Activated naive CD4-positive, alpha-beta T cell treated with anti-CD3 and anti-CD28 coated beads, Interleukin-2, amount 10 ng/mL, durations not matched to agents 7 days and 5 days (primary cell): Measurements from ENCODE around the gene ADORA2B.

Experiments used
- CTCF ChIA-PET: fragments of 350-600 bp; sonication (Branson Sonifier 250); formaldehyde crosslinking; loops from one replicate; lab custom pipeline; 2021; ENCODE audit warnings: antibody characterized with exemption; lab: Charles Lee
- DNase-seq: peaks from one replicate; pipeline ENCODE4 v3.0.0-alpha.2; 2020
- H3K27ac Mint-ChIP-seq: one replicate; pipeline ENCODE4 v1.8.0; 2021; ENCODE audit warnings: mild to moderate bottlenecking, moderate library complexity, mixed read lengths
- H3K27me3 Mint-ChIP-seq: one replicate; pipeline ENCODE4 v1.8.0; 2021; ENCODE audit warnings: mild to moderate bottlenecking, mixed read lengths
- H3K36me3 Mint-ChIP-seq: one replicate; pipeline ENCODE4 v1.8.0; 2021; ENCODE audit warnings: mixed read lengths
- H3K4me1 Mint-ChIP-seq: one replicate; pipeline ENCODE4 v1.8.0; 2021; ENCODE audit warnings: mixed read lengths
- H3K4me3 Mint-ChIP-seq: one replicate; pipeline ENCODE4 v1.8.0; 2021; ENCODE audit warnings: mild to moderate bottlenecking, moderate library complexity, mixed read lengths
- H3K9me3 Mint-ChIP-seq: one replicate; pipeline ENCODE4 v1.8.0; 2021; ENCODE audit warnings: mixed read lengths

ADORA2B gene

DNA sequence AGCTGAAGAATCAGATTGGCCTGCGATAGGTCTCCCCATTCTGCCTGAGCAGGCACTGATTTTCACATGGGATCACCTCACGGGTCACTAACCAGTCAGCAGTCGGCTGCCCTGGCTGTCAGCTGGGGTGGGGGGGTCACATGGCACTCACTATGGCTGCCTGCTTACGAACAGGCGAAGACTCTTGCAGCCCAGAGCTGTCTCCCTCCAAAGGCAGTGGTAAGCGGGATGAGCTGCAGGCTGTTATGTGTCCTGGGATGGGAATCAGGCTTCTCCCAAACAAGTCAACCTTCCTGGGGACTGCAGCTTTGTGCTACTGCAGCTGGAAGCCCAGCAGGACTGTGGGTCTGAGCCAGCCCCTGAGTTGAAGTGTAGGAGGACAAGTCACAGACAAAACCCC, 29.0 kb upstream of the ADORA2B start:
- CTCF ChIA-PET, result no interaction called here
- Mint-ChIP-seq H3K36me3 (no peaks in the 10 kb centered on the region), H3K27ac (no peak overlapping the region), H3K27me3 (peaks cover 48% of the 10 kb centered on the region), H3K4me3 (no peak overlapping the region), H3K9me3 (no peaks in the 10 kb centered on the region), H3K4me1 (no peaks in the 10 kb centered on the region)
- DNase-seq, result no peak

DNA sequence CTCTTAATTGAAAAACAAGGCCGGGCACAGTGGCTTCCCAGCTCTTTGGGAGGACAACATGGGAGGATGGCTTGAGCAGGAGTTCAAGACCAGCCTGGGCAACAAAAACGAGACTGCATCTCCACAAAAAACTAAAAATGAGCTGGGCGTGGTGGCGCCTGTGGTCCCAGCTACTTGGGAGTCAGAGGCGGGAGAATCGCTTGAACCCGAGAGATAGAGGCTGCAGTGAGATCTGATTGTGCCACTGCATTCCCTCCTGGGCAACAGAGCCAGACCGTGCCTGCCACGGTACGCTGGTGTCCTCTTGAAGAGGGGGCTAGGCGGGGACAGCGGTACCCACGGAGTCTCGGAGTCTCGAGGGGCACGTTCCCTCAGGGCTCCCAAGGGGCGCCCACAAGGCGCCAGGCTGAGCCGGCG, 27.9 kb upstream of the ADORA2B start:
- H3K4me1 Mint-ChIP-seq, result no peaks in the 10 kb centered on the region
- CTCF ChIA-PET, result no interaction called here
- no peak overlapping the region for H3K4me3 Mint-ChIP-seq
- H3K27ac Mint-ChIP-seq, result no peak overlapping the region
- peaks cover 50% of the 10 kb centered on the region for H3K27me3 Mint-ChIP-seq
- H3K9me3 Mint-ChIP-seq, result no peaks in the 10 kb centered on the region
- no peak for DNase-seq
- H3K36me3 Mint-ChIP-seq, result no peaks in the 10 kb centered on the region

- H3K27me3 Mint-ChIP-seq, result peaks cover 50% of the 10 kb centered on the region
- no peak for DNase-seq
- no peaks in the 10 kb centered on the region for H3K9me3 Mint-ChIP-seq
- no peak overlapping the region for H3K27ac Mint-ChIP-seq
- H3K4me3 Mint-ChIP-seq, result no peak overlapping the region
- H3K36me3 Mint-ChIP-seq, result no peaks in the 10 kb centered on the region
- H3K4me1 Mint-ChIP-seq, result no peaks in the 10 kb centered on the region
- CTCF ChIA-PET, result no interaction called here
Measured at GRCh38 chr17:15917438-15918027, 27.4 kb upstream of the ADORA2B start.

- no peak overlapping the region for H3K4me3 Mint-ChIP-seq
- no peaks in the 10 kb centered on the region for H3K36me3 Mint-ChIP-seq
- no peaks in the 10 kb centered on the region for H3K4me1 Mint-ChIP-seq
- H3K9me3 Mint-ChIP-seq, result no peaks in the 10 kb centered on the region
- H3K27ac Mint-ChIP-seq, result no peak overlapping the region
- DNase-seq, result no peak
- H3K27me3 Mint-ChIP-seq, result peaks cover 50% of the 10 kb centered on the region
- CTCF ChIA-PET, result no interaction called here
Measured at GRCh38 chr17:15918261-15918660, 26.7 kb upstream of the ADORA2B start.

GRCh38 chr17:15918661-15919259, 26.2 kb upstream of the ADORA2B start:
- Mint-ChIP-seq H3K36me3 (no peaks in the 10 kb centered on the region), H3K4me3 (no peak overlapping the region), H3K27ac (no peak overlapping the region), H3K9me3 (no peaks in the 10 kb centered on the region), H3K4me1 (no peaks in the 10 kb centered on the region), H3K27me3 (peaks cover 55% of the 10 kb centered on the region)
- no peak for DNase-seq
- CTCF ChIA-PET, result no interaction called here

- Mint-ChIP-seq H3K4me3 (no peak overlapping the region), H3K27me3 (peaks cover 57% of the 10 kb centered on the region), H3K9me3 (no peaks in the 10 kb centered on the region), H3K4me1 (no peaks in the 10 kb centered on the region), H3K36me3 (no peaks in the 10 kb centered on the region), H3K27ac (no peak overlapping the region)
- no peak for DNase-seq
- CTCF ChIA-PET, result no interaction called here
Measured at GRCh38 chr17:15919466-15919865, 25.5 kb upstream of the ADORA2B start.

DNA sequence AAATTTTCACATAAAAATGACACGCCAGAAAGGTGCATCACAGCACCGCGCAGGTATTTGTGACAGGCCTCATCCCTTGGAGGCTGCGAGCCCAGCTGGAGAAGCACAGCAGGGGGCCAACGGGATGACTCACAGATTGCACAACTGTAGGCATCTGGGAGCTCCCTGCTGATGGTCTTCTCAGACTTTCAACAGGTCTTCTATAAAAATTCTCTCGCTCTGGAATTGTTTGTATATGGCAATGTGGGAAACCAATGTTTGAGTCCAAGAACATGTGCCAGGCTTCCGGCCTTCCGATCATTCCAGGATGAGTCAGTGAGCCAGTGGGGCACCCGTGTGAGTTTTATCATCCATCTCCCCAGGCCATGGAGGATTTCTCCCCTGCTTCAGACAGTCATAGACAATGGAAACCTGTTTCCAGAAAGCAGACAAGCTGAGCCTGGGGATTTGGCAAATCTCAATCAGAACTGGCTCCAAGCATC, 24.1 kb upstream of the ADORA2B start:
- Mint-ChIP-seq H3K4me3 (no peak overlapping the region), H3K4me1 (no peaks in the 10 kb centered on the region), H3K27ac (no peak overlapping the region), H3K36me3 (no peaks in the 10 kb centered on the region), H3K9me3 (no peaks in the 10 kb centered on the region), H3K27me3 (peaks cover 51% of the 10 kb centered on the region)
- CTCF ChIA-PET, result no interaction called here
- no peak for DNase-seq

- CTCF ChIA-PET, result no interaction called here
- no peaks in the 10 kb centered on the region for H3K9me3 Mint-ChIP-seq
- H3K4me1 Mint-ChIP-seq, result no peaks in the 10 kb centered on the region
- DNase-seq, result no peak
- H3K36me3 Mint-ChIP-seq, result no peaks in the 10 kb centered on the region
- H3K27ac Mint-ChIP-seq, result no peak overlapping the region
- H3K27me3 Mint-ChIP-seq, result peaks cover 49% of the 10 kb centered on the region
- H3K4me3 Mint-ChIP-seq, result no peak overlapping the region
Measured at GRCh38 chr17:15921640-15922039, 23.3 kb upstream of the ADORA2B start.

- H3K36me3 Mint-ChIP-seq, result no peaks in the 10 kb centered on the region
- H3K4me1 Mint-ChIP-seq, result no peaks in the 10 kb centered on the region
- CTCF ChIA-PET, result no interaction called here
- no peak overlapping the region for H3K27ac Mint-ChIP-seq
- H3K9me3 Mint-ChIP-seq, result no peaks in the 10 kb centered on the region
- H3K4me3 Mint-ChIP-seq, result no peak overlapping the region
- peaks cover 47% of the 10 kb centered on the region for H3K27me3 Mint-ChIP-seq
- DNase-seq, result no peak
Measured at GRCh38 chr17:15922586-15922985, 22.3 kb upstream of the ADORA2B start.

GRCh38 chr17:15926039-15926740, 18.7 kb upstream of the ADORA2B start:
- H3K4me3 Mint-ChIP-seq, result no peak overlapping the region
- H3K9me3 Mint-ChIP-seq, result no peaks in the 10 kb centered on the region
- no peak for DNase-seq
- no peaks in the 10 kb centered on the region for H3K36me3 Mint-ChIP-seq
- peaks cover 2% of the 10 kb centered on the region for H3K4me1 Mint-ChIP-seq
- CTCF ChIA-PET, result no interaction called here
- H3K27ac Mint-ChIP-seq, result no peak overlapping the region
- peaks cover 54% of the 10 kb centered on the region for H3K27me3 Mint-ChIP-seq

DNA sequence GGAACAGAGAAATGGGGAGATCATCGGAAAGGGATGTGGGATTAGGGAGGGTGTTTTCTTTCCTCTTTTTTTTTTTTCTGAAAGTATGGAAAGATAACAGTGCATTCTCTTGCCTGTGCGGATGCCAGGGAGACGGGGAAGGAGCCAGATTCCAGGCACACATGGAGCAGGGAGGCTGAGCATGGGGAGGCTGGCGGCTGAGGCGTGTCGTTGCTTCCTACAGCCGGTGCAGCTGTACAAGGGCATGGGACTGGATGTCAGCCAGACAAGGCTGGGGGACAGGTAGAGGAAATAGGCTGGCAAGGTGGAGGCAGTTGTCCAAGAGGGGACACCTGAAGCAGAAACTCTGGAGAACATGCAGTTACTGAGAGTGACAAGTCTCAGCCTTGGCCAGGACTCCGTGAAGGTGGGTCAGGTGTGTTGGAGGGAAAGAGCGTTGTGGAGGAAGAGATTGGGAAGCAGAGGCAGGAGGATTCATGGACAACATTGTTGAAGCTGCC, 16.6 kb upstream of the ADORA2B start:
- Mint-ChIP-seq H3K36me3 (no peaks in the 10 kb centered on the region), H3K9me3 (no peaks in the 10 kb centered on the region), H3K27me3 (peaks cover 60% of the 10 kb centered on the region), H3K4me1 (peaks cover 2% of the 10 kb centered on the region), H3K27ac (no peak overlapping the region), H3K4me3 (no peak overlapping the region)
- no peak for DNase-seq
- CTCF ChIA-PET, result no interaction called here

DNA sequence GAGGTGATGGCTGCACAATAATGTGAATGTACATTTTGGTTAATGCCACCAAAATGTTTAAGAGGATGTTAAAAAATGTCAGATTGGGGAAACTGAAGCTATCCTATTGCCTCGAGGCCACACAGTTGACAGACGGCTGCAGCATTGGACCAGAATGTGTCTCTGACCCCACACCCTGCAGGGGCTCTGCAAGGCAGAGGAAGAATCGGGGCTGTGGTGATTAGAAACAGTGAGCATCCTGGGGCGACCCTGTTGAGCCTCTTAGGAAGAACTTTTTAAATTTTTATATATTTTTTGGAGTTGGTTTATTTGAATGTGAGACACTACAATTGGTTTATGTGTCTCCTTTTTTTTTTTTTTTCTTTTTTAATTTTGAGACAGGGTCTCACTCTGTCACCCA, 15.0 kb upstream of the ADORA2B start:
- Mint-ChIP-seq H3K36me3 (no peaks in the 10 kb centered on the region), H3K27me3 (peaks cover 49% of the 10 kb centered on the region), H3K9me3 (no peaks in the 10 kb centered on the region), H3K4me3 (no peak overlapping the region), H3K4me1 (peaks cover 2% of the 10 kb centered on the region), H3K27ac (no peak overlapping the region)
- CTCF ChIA-PET, result no interaction called here
- no peak for DNase-seq

- no peak for DNase-seq
- H3K4me1 Mint-ChIP-seq, result peaks cover 2% of the 10 kb centered on the region
- peaks cover 49% of the 10 kb centered on the region for H3K27me3 Mint-ChIP-seq
- no peaks in the 10 kb centered on the region for H3K9me3 Mint-ChIP-seq
- H3K36me3 Mint-ChIP-seq, result no peaks in the 10 kb centered on the region
- no peak overlapping the region for H3K27ac Mint-ChIP-seq
- CTCF ChIA-PET, result no interaction called here
- H3K4me3 Mint-ChIP-seq, result no peak overlapping the region
Measured at GRCh38 chr17:15930426-15930825, 14.5 kb upstream of the ADORA2B start.

DNA sequence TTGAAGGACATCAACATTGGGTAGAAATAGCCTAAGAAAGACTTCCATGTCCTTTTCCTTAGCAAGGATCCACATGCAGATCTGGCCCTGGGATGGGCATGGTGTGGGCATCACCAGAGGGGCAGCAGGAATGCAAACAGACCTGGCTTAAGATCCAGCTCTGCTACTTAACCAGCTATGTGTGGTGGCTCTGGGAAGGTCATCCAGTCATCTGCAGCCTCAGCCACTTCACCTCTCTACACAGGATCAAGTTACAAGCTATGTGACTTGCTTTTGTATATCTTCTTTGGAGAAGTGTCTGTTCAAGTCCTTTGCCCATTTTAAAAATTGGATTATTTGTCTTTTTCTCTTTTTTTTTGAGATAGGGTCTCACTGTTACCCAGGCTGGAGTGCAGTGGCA, 13.5 kb upstream of the ADORA2B start:
- peaks cover 2% of the 10 kb centered on the region for H3K4me1 Mint-ChIP-seq
- CTCF ChIA-PET, result interaction anchor here (0.6 kb wide), 1 partner anchor 452 kb away, joined by 3 read pairs; no protein-coding TSS in a partner anchor
- H3K9me3 Mint-ChIP-seq, result no peaks in the 10 kb centered on the region
- no peaks in the 10 kb centered on the region for H3K36me3 Mint-ChIP-seq
- no peak overlapping the region for H3K4me3 Mint-ChIP-seq
- peaks cover 44% of the 10 kb centered on the region for H3K27me3 Mint-ChIP-seq
- DNase-seq, result no peak
- no peak overlapping the region for H3K27ac Mint-ChIP-seq

- no peaks in the 10 kb centered on the region for H3K36me3 Mint-ChIP-seq
- H3K27me3 Mint-ChIP-seq, result peaks cover 19% of the 10 kb centered on the region
- CTCF ChIA-PET, result no interaction called here
- no peak overlapping the region for H3K27ac Mint-ChIP-seq
- no peaks in the 10 kb centered on the region for H3K9me3 Mint-ChIP-seq
- no peak overlapping the region for H3K4me3 Mint-ChIP-seq
- no peak for DNase-seq
- no peaks in the 10 kb centered on the region for H3K4me1 Mint-ChIP-seq
Measured at GRCh38 chr17:15934866-15935265, 10.1 kb upstream of the ADORA2B start.
